ENCODE data around the gene TMEM121B. TPM values are rescaled to one million over a fixed set of nuclear protein-coding genes. Genes with fewer than 3 reads are reported as not detected.
A peak's percentile ranks its signal among the peaks of the same experiment; 100 is the strongest.

TMEM121B gene
- total and polyA plus RNA-seq, 2 of the 13 experiments (the other 11 are each of a cell fraction or from before 2014, with no cell fraction given) = not detected

DNA sequence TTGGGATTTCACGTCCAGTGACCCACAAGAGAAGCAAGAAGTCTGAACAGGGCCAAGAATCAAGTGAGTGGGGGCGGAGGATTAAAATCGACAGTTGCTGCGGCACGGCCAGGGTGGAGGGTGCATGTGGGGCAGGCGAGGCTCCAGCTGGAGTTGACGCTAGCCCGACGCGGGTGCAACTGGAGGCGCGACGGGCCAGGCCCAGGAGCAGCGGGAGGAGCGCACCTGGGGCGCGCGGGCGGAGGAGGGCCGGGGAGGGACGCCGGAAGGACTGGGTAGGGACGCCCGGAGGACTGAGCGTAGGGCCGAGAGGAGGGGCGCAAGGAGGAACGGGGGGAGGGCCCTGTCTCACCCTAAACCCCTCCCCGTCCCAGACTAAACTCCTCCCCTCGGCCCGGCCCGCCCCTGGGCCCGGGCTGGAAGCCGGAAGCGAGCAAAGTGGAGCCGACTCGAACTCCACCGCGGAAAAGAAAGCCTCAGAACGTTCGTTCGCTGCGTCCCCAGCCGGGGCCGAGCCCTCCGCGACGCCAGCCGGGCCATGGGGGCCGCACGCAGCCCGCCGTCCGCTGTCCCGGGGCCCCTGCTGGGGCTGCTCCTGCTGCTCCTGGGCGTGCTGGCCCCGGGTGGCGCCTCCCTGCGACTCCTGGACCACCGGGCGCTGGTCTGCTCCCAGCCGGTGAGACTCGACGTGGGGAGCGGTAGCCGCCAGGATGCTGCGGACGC is 36.4 kb downstream of the TMEM121B start, which contains the start of gene IL17RA (continued):
- TF ChIP-seq, protein P1, sequence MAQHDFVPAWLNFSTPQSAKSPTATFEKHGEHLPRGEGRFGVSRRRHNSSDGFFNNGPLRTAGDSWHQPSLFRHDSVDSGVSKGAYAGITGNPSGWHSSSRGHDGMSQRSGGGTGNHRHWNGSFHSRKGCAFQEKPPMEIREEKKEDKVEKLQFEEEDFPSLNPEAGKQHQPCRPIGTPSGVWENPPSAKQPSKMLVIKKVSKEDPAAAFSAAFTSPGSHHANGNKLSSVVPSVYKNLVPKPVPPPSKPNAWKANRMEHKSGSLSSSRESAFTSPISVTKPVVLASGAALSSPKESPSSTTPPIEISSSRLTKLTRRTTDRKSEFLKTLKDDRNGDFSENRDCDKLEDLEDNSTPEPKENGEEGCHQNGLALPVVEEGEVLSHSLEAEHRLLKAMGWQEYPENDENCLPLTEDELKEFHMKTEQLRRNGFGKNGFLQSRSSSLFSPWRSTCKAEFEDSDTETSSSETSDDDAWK (CRISPR knock-in tag; IDR thresholded peaks at IDR 0.05) = no peak
- TF ChIP-seq ZSCAN29 (CRISPR knock-in tag; conservative IDR thresholded peaks at IDR 0.05) = no peak
- TF ChIP-seq ARID2 (CRISPR knock-in tag; IDR thresholded peaks at IDR 0.05; ENCODE audit: borderline replicate concordance) = no peak
- TF ChIP-seq, protein P2, sequence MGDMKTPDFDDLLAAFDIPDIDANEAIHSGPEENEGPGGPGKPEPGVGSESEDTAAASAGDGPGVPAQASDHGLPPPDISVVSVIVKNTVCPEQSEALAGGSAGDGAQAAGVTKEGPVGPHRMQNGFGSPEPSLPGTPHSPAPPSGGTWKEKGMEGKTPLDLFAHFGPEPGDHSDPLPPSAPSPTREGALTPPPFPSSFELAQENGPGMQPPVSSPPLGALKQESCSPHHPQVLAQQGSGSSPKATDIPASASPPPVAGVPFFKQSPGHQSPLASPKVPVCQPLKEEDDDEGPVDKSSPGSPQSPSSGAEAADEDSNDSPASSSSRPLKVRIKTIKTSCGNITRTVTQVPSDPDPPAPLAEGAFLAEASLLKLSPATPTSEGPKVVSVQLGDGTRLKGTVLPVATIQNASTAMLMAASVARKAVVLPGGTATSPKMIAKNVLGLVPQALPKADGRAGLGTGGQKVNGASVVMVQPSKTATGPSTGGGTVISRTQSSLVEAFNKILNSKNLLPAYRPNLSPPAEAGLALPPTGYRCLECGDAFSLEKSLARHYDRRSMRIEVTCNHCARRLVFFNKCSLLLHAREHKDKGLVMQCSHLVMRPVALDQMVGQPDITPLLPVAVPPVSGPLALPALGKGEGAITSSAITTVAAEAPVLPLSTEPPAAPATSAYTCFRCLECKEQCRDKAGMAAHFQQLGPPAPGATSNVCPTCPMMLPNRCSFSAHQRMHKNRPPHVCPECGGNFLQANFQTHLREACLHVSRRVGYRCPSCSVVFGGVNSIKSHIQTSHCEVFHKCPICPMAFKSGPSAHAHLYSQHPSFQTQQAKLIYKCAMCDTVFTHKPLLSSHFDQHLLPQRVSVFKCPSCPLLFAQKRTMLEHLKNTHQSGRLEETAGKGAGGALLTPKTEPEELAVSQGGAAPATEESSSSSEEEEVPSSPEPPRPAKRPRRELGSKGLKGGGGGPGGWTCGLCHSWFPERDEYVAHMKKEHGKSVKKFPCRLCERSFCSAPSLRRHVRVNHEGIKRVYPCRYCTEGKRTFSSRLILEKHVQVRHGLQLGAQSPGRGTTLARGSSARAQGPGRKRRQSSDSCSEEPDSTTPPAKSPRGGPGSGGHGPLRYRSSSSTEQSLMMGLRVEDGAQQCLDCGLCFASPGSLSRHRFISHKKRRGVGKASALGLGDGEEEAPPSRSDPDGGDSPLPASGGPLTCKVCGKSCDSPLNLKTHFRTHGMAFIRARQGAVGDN (CRISPR knock-in tag; IDR thresholded peaks at IDR 0.05) = peak; percentile 77
- peak; percentile 59 for TF ChIP-seq YEATS4 (CRISPR knock-in tag; IDR thresholded peaks at IDR 0.05; ENCODE audit: borderline replicate concordance)
- TF ChIP-seq ZFP36L1 (CRISPR knock-in tag; IDR thresholded peaks at IDR 0.05) = no peak
- TF ChIP-seq ZNF777 (CRISPR knock-in tag; IDR thresholded peaks at IDR 0.05) = peak; percentile 91
- TF ChIP-seq KLF13 (CRISPR knock-in tag; IDR thresholded peaks at IDR 0.05) = no peak
- no peak for TF ChIP-seq ZNF678 (CRISPR knock-in tag; IDR thresholded peaks at IDR 0.05)
- peak; percentile 95 for TF ChIP-seq ZNF263 (CRISPR knock-in tag; IDR thresholded peaks at IDR 0.05)
- peak; percentile 32; the same call in 1 of the 2 replicates for TF ChIP-seq MYC (CRISPR knock-in tag; IDR thresholded peaks at IDR 0.05; ENCODE audit: borderline replicate concordance)
- peak; percentile 76 for TF ChIP-seq HNRNPLL (IDR thresholded peaks at IDR 0.05; ENCODE audit: low read depth, low read length, poor library complexity, severe bottlenecking)
- no peak for TF ChIP-seq NFE2 (CRISPR knock-in tag; IDR thresholded peaks at IDR 0.05)
- peak; percentile 39 for TF ChIP-seq SKI (IDR thresholded peaks at IDR 0.05; ENCODE audit: partially characterized antibody)
- no peak for TF ChIP-seq ZNF768 (CRISPR knock-in tag; IDR thresholded peaks at IDR 0.05)
- no peak for TF ChIP-seq ZNF33A (CRISPR knock-in tag; IDR thresholded peaks at IDR 0.05; ENCODE audit: borderline replicate concordance)
- 0 out of 2 replicates have a peak, but pooled peaks have one; percentile 19 for TF ChIP-seq RNF2 (conservative IDR thresholded peaks at IDR 0.05; ENCODE audit: low read depth)
- no peak for TF ChIP-seq IRF2 (CRISPR knock-in tag; IDR thresholded peaks at IDR 0.05)
- TF ChIP-seq ZSCAN9 (CRISPR knock-in tag; IDR thresholded peaks at IDR 0.05; ENCODE audit: borderline replicate concordance) = 0 out of 2 replicates have a peak, but pooled peaks have one; percentile 26
- TF ChIP-seq MTF2 (CRISPR knock-in tag; IDR thresholded peaks at IDR 0.05; ENCODE audit: borderline replicate concordance) = peak; percentile 45; the same call in 1 of the 2 replicates
- no peak for TF ChIP-seq AHR (CRISPR knock-in tag; IDR thresholded peaks at IDR 0.05)
- no peak for TF ChIP-seq LCORL (IDR thresholded peaks at IDR 0.05)
- peak; percentile 78 for TF ChIP-seq LCORL (CRISPR knock-in tag; IDR thresholded peaks at IDR 0.05)
- no peak for TF ChIP-seq ZNF674 (CRISPR knock-in tag; IDR thresholded peaks at IDR 0.05; ENCODE audit: low read depth)
- no peak; the same call in none of the 2 replicates for TF ChIP-seq TBX2 (CRISPR knock-in tag; IDR thresholded peaks at IDR 0.05; ENCODE audit: borderline replicate concordance)
- no peak for TF ChIP-seq ZNF382 (CRISPR knock-in tag; IDR thresholded peaks at IDR 0.05; ENCODE audit: borderline replicate concordance)
- TF ChIP-seq ADNP (CRISPR knock-in tag; IDR thresholded peaks at IDR 0.05) = no peak
- peak; percentile 72 to 79 for TF ChIP-seq POLR2A (IDR thresholded peaks at IDR 0.05; ENCODE audit: insufficient read depth in 1 of 2, low read depth in 2 of 2, low read length in 2 of 2)
